Gastrocnemius medialis (tissue), 4 donors: Measurements from ENCODE around the gene FFAR1. TPM values are rescaled to one million over a fixed set of nuclear protein-coding genes. Genes with fewer than 3 reads are reported as not detected.

Source experiments
- ATAC-seq, 2 donors: fragments of 150-250 bp; one replicate each; pipeline ENCODE4 v1.9.1; 2016
- DNase-seq, 2 donors: peaks; one replicate each; pipeline ENCODE4 v3.0.0-alpha.2; 2019
- H3K27ac ChIP-seq, 4 donors: fragments of 200-600 bp; sonication (generic); 1 replicate in 1 of 4; 2 replicates in 3 of 4; pipeline ENCODE4 v1.5.1; 2016 to 2018; ENCODE audit warnings: mild to moderate bottlenecking in 2 of 4, moderate library complexity in 1 of 4
- H3K27me3 ChIP-seq, 3 donors: fragments of 200-600 bp; sonication (generic) in 2 of 3; 1 replicate in 1 of 3; 2 replicates in 2 of 3; pipeline versions ENCODE4 v1.5.1 to v1.6.0; 2016 to 2019; ENCODE audit warnings: mild to moderate bottlenecking in 1 of 3, moderate library complexity in 1 of 3
- H3K36me3 ChIP-seq, 2 donors: fragments of 200-600 bp; sonication (generic) in 1 of 2; one replicate each; pipeline ENCODE4 v1.5.1; 2017 to 2018
- H3K4me1 ChIP-seq, 2 donors: fragments of 200-600 bp; sonication (generic) in 1 of 2; one replicate each; pipeline ENCODE4 v1.5.1; 2016 to 2017; ENCODE audit warnings: mild to moderate bottlenecking in 2 of 2
- H3K4me3 ChIP-seq, 4 donors: fragments of 200-600 bp; sonication (generic) in 3 of 4; 1 replicate in 1 of 4; 2 replicates in 3 of 4; pipeline ENCODE4 v1.5.1; 2016 to 2019; ENCODE audit warnings: mild to moderate bottlenecking in 2 of 4
- H3K9me3 ChIP-seq, 3 donors: fragments of 200-600 bp; sonication (generic) in 2 of 3; 1 replicate in 1 of 3; 2 replicates in 2 of 3; pipeline ENCODE4 v1.5.1; 2016 to 2019
- CTCF ChIP-seq, 5 experiments: fragments of 450-650 bp in 3 of 5; fragments of 200-600 bp in 2 of 5; sonication (generic) in 2 of 5; IDR thresholded peaks in 4 of 5; conservative IDR thresholded peaks in 1 of 5; 1 replicate in 4 of 5; 2 replicates in 1 of 5; pipeline ENCODE4 v1.5.1; 2016 to 2019; ENCODE audit warnings: antibody characterized with exemption in 5 of 5, mild to moderate bottlenecking in 3 of 5, moderate library complexity in 3 of 5
- POLR2A ChIP-seq, 2 donors: fragments of 450-650 bp; IDR thresholded peaks; one replicate each; pipeline ENCODE4 v1.6.1; 2017; ENCODE audit warnings: antibody characterized with exemption in 2 of 2, mild to moderate bottlenecking in 2 of 2, moderate library complexity in 2 of 2
- in situ Hi-C, 4 donors: fragments of 200-750 bp; cut with MboI; loops; one replicate each; pipeline versions ENCODE4 v1.15.0 to v1.8.0; 2017; ENCODE audit warnings: low sequenced_read_pairs in 4 of 4
- intact Hi-C: fragments of 100-400 bp; cut with DNase I; formaldehyde crosslinking; loops from one replicate; pipeline ENCODE4 v1.15.1; 2023; ENCODE audit warnings: low total_unique reads
- total RNA-seq, 4 donors: library from RNA; depleted of rRNA; stranded (reverse); fragments of >200 nt; gene quantifications; one replicate each; pipeline versions ENCODE4 v1.1.0 to v1.2.3, GENCODE V29; 2016

FFAR1 gene
- total RNA-seq, 4 donors from 2014 or later = not detected

GRCh38 chr19:35337097-35337983, 10.4 kb upstream of the FFAR1 start:
- intact Hi-C loops = no loop called here
- Histone ChIP-seq H3K4me1 (no peaks in the 10 kb centered on the region), H3K27me3 (peaks cover 0 to 2% (median 0%) of the 10 kb centered on the region in 3 donors), H3K9me3 (no peaks in the 10 kb centered on the region), H3K27ac (no peak overlapping the region), H3K36me3 (no peaks in the 10 kb centered on the region), H3K4me3 (no peak overlapping the region)
- TF ChIP-seq CTCF (IDR thresholded peaks at IDR 0.05 in 4 of 5, conservative IDR thresholded peaks at IDR 0.05 in 1 of 5) (no peak), POLR2A (IDR thresholded peaks at IDR 0.05) (no peak)
- DNase-seq (no peak), ATAC-seq (no peak)
- in situ Hi-C loops = no loop called here

GRCh38 chr19:35337984-35338296, 9.8 kb upstream of the FFAR1 start:
- Histone ChIP-seq H3K27me3 (peaks cover 0 to 2% (median 0%) of the 10 kb centered on the region in 3 donors), H3K9me3 (no peaks in the 10 kb centered on the region), H3K4me3 (no peak overlapping the region), H3K27ac (no peak overlapping the region), H3K4me1 (no peaks in the 10 kb centered on the region), H3K36me3 (no peaks in the 10 kb centered on the region)
- in situ Hi-C loops (no loop called here), intact Hi-C loops (no loop called here)
- ATAC-seq (no peak), DNase-seq (no peak)
- TF ChIP-seq POLR2A (IDR thresholded peaks at IDR 0.05) (no peak), CTCF (IDR thresholded peaks at IDR 0.05 in 4 of 5, conservative IDR thresholded peaks at IDR 0.05 in 1 of 5) (no peak)

- ATAC-seq (no peak), DNase-seq (no peak)
- no peak overlapping the region for H3K27ac ChIP-seq
- no peak for TF ChIP-seq CTCF (IDR thresholded peaks at IDR 0.05 in 4 of 5, conservative IDR thresholded peaks at IDR 0.05 in 1 of 5)
- TF ChIP-seq POLR2A (IDR thresholded peaks at IDR 0.05) = no peak
- H3K9me3 ChIP-seq = no peaks in the 10 kb centered on the region
- no peaks in the 10 kb centered on the region for H3K36me3 ChIP-seq
- intact Hi-C loops (no loop called here), in situ Hi-C loops (loop anchor here in 1 of 4 donors (10.0 kb wide), 1 partner anchor 154 kb away; the partner anchor contains the start of gene KRTDAP)
- no peak overlapping the region for H3K4me3 ChIP-seq
- H3K27me3 ChIP-seq = no peaks in the 10 kb centered on the region
- no peaks in the 10 kb centered on the region for H3K4me1 ChIP-seq
Measured at GRCh38 chr19:35340431-35340830, 7.3 kb upstream of the FFAR1 start.

GRCh38 chr19:35341006-35341405, 6.7 kb upstream of the FFAR1 start:
- no peak overlapping the region for H3K27ac ChIP-seq
- H3K4me1 ChIP-seq = no peaks in the 10 kb centered on the region
- no peak for ATAC-seq
- intact Hi-C loops (no loop called here), in situ Hi-C loops (loop anchor here in 1 of 4 donors (10.0 kb wide), 1 partner anchor 154 kb away; the partner anchor contains the start of gene KRTDAP)
- TF ChIP-seq CTCF (IDR thresholded peaks at IDR 0.05 in 4 of 5, conservative IDR thresholded peaks at IDR 0.05 in 1 of 5) (no peak), POLR2A (IDR thresholded peaks at IDR 0.05) (no peak)
- DNase-seq = no peak
- H3K27me3 ChIP-seq = no peaks in the 10 kb centered on the region
- no peaks in the 10 kb centered on the region for H3K9me3 ChIP-seq
- H3K4me3 ChIP-seq = no peak overlapping the region
- H3K36me3 ChIP-seq = no peaks in the 10 kb centered on the region
